Measurements from ENCODE around the gene C1QL2. TPM values are rescaled to one million over a fixed set of nuclear protein-coding genes. Genes with fewer than 3 reads are reported as not detected.

Gene C1QL2
- total RNA-seq, 1 donor from 2014 or later = not detected

DNA sequence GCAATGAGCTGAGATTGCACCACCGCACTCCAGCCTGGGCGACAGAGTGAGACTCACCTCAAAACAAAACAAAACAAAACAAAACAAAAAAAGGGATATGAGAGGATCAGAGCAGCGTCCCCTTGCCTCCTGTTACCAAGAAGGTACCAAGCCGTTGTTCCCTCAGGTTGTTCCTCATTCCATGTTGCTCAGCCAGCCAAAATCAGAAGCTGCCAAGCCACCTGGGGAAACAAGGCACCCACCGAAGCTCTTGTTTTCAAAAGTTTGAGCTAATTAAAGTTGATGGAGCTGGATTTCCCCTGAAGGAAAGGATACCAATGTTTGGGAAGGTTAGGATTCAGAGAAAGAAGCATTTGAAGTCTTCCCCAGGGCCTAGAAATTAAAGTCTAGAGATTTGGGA, 43.3 kb upstream of the C1QL2 start:
- H3K4me3 ChIP-seq (ENCODE audit: low read depth, low read length) = no peak overlapping the region
- DNase-seq (ENCODE audit: low read depth) = no peak
- TF ChIP-seq, protein P1, sequence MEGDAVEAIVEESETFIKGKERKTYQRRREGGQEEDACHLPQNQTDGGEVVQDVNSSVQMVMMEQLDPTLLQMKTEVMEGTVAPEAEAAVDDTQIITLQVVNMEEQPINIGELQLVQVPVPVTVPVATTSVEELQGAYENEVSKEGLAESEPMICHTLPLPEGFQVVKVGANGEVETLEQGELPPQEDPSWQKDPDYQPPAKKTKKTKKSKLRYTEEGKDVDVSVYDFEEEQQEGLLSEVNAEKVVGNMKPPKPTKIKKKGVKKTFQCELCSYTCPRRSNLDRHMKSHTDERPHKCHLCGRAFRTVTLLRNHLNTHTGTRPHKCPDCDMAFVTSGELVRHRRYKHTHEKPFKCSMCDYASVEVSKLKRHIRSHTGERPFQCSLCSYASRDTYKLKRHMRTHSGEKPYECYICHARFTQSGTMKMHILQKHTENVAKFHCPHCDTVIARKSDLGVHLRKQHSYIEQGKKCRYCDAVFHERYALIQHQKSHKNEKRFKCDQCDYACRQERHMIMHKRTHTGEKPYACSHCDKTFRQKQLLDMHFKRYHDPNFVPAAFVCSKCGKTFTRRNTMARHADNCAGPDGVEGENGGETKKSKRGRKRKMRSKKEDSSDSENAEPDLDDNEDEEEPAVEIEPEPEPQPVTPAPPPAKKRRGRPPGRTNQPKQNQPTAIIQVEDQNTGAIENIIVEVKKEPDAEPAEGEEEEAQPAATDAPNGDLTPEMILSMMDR (conservative IDR thresholded peaks at IDR 0.05; ENCODE audit: low read depth, low read length) = no peak

DNA sequence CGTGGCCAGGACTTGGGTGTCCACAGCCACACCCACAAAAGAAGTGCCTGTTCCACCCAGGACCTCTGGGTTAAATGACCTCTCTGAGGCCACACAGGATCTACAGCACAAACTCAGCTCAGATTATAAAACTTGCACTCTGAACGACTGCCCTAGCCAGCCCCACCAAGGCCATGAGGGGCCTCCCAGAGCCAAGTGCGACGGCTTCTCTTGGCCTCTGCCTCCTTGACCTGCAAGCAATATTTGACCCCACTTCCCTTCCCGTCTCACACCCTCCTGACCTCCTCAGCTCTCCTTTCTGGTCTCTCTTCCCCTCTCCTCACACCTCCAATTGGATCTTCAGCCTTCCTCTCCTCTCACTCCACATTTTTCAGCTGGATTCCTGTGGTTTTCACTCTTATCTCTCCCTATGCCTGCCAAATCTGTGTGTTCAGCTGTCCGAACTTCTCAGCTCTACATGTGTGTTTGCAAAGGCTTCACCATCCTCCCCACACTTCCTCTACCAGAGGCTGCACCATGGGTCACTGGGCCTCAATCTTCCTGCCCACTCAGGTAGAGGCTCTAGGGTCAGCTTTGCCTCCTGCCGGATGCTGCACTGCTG, 39.8 kb upstream of the C1QL2 start:
- H3K4me3 ChIP-seq (ENCODE audit: low read depth, low read length) = no peak overlapping the region
- TF ChIP-seq, protein P1 (conservative IDR thresholded peaks at IDR 0.05; ENCODE audit: low read depth, low read length) = no peak
- no peak for DNase-seq (ENCODE audit: low read depth)

DNA sequence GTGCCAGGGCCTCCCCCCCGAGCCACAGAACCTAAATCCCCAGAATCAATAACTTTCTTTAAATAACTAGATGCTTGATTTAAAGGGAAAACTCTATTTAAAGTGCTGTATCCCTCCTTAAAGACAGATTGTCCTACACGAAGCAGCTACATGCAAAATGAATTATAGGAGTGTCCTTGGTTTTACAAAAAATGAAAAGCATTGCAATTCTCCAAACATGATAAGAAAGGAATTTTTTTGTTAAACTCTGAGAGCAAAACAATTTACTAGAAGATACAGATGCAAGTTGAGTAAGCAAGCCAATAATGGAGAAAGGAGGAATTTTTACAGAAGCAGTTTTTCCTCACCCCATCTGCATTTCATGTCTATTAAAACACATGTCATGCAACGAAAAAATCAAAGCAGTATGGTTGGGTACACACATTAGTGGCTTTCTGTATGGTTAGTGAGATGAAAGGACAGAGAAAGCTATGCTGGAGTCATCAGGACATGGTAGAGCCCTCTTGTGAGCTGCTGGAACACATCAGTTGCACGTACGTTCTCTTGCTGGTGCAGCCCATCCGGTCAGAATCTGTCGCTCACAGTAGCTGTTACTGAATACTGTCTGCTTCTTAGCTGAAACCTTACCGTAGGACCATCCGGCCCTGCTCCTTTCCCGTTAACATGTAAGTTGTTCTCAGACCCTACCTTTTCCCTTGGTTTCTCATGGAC, 39.1 kb upstream of the C1QL2 start:
- DNase-seq (ENCODE audit: low read depth) = no peak
- TF ChIP-seq, protein P1 (conservative IDR thresholded peaks at IDR 0.05; ENCODE audit: low read depth, low read length) = no peak
- no peak overlapping the region for H3K4me3 ChIP-seq (ENCODE audit: low read depth, low read length)

DNA sequence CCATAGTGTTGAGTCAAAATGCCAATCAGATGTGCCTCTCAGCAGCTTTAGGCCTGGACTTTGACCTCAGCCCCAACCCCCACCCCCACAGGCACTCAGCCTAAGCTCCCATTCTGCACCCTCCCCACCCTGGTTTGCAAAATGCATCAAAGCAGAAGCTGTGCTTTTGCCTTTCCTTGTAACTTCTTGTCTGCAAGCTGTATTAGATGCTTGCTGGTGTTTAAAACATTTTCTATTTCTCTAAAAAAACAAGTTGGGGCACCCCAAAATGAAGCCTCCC, 38.5 kb upstream of the C1QL2 start:
- TF ChIP-seq, protein P1 (conservative IDR thresholded peaks at IDR 0.05; ENCODE audit: low read depth, low read length) = no peak
- no peak for DNase-seq (ENCODE audit: low read depth)
- no peak overlapping the region for H3K4me3 ChIP-seq (ENCODE audit: low read depth, low read length)

DNA sequence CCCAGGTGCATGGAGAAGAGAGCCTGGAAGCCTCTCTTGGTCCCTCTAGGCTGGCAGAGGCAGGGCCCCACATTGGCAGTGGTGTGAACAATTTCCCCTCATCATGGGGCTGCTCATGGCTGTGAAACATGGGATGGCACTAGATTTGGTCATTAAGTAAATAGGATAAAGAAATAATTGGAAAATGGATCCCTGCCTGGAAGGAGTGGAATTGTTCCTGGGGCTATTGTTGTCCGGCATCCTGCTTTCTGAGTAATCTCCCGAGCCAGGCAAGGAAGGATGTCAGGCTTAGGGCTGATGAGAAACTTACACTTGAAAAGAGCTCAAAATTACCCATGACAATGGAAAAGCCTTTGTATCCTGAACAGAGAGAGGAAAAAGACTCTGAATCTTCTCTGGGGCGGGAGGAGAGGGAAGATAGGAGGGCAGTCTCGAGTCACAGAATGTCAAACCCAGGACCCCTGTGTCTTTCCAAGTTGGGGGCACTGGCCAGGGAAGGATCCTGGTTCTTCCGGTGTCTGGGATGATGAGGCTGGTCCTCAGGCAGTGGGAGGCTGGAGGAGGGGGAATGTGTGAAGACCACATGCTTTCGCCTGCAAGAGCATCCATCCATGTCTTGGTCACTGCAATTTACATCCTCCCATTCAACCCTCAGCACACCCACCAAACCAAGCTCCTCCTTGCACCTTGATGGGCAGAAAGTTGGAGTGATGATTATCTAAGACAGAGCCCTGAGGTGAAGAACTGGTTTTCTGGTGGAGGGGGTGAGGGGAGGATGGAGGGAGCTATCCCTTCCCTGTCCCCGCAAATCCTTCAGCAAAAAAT, 38.0 kb upstream of the C1QL2 start:
- H3K4me3 ChIP-seq (ENCODE audit: low read depth, low read length) = no peak overlapping the region
- DNase-seq (ENCODE audit: low read depth) = no peak
- TF ChIP-seq, protein P1 (conservative IDR thresholded peaks at IDR 0.05; ENCODE audit: low read depth, low read length) = no peak

DNA sequence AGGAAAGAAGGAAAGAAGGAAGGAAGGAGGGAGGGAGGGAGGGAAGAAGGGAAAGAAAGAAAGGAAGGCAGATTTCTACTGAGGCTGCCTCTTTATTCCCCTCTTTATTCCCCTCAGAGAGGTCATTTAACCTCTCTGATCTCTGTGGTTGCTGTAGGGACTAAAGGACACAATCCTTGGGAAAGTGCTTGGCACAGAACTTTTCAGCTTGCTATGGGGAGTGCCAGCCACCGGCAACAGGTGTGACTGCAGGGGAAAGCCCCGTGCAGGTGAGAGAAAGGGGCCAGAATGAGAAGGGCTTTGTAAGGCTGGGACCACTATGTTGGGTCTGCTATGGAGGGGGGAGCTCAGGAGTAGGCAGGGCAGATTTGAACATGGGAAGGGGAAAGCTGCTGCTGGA, 37.3 kb upstream of the C1QL2 start:
- no peak for DNase-seq (ENCODE audit: low read depth)
- TF ChIP-seq, protein P1 (conservative IDR thresholded peaks at IDR 0.05; ENCODE audit: low read depth, low read length) = no peak
- H3K4me3 ChIP-seq (ENCODE audit: low read depth, low read length) = no peak overlapping the region

All from epithelial cell of proximal tubule (primary cell).